IMR-90 (cell line): ENCODE results near the gene CCDC13. TPM values are rescaled to one million over a fixed set of nuclear protein-coding genes. Genes with fewer than 3 reads are reported as not detected.

Source experiments
- ATAC-seq: fragments of 200-7000 bp; cut with Tn5 transposase; 2 replicates; pipeline ENCODE4 v1.9.1; 2020; ENCODE audit warnings: low read depth, mild to moderate bottlenecking, moderate library complexity
- BruUV-seq: library from RNA; stranded (reverse); fragments of 400-500 nt; replicated peaks from 2 replicates; lab custom pipeline; 2021; lab: Mats Ljungman, UMichigan
- CTCF ChIA-PET: fragments of 300-600 bp; formaldehyde crosslinking; extraction: SDS; loops from one replicate; lab custom pipeline; 2021; ENCODE audit warnings: antibody characterized with exemption; lab: Yijun Ruan, JAX
- POLR2A ChIA-PET: fragments of 300-600 bp; sonication (Branson Sonifier 250); formaldehyde crosslinking; loops from one replicate; lab custom pipeline; 2022; ENCODE audit warnings: antibody characterized with exemption; ENCODE audit not compliant: unreplicated experiment; lab: Charles Lee
- DNase-seq: peaks from one replicate; pipeline ENCODE4 v3.0.0; 2013
- H2AFZ ChIP-seq: replicated peaks from 2 replicates; pipeline ENCODE3; 2013; ENCODE audit warnings: low read length, mild to moderate bottlenecking; ENCODE audit not compliant: poor library complexity
- H2AK5ac ChIP-seq: 2 replicates; pipeline ENCODE4 v1.6.1; 2013; ENCODE audit warnings: low read depth, low read length, inconsistent platforms
- H2AK9ac ChIP-seq: replicated peaks from 2 replicates; pipeline ENCODE3; 2013; ENCODE audit warnings: mild to moderate bottlenecking, low read depth, low read length, moderate library complexity; ENCODE audit not compliant: poor library complexity
- H2BK120ac ChIP-seq: 2 replicates; pipeline ENCODE4 v1.6.1; 2013; ENCODE audit warnings: low read depth, low read length, inconsistent platforms
- H2BK15ac ChIP-seq: 3 replicates; pipeline ENCODE4 v1.6.1; 2013; ENCODE audit warnings: low read depth, low read length, inconsistent platforms
- H2BK20ac ChIP-seq: 2 replicates; pipeline ENCODE4 v1.6.1; 2013; ENCODE audit warnings: low read depth, mild to moderate bottlenecking, inconsistent platforms, low read length, moderate library complexity
- H2BK5ac ChIP-seq: 2 replicates; pipeline ENCODE4 v1.6.1; 2013; ENCODE audit warnings: mild to moderate bottlenecking, low read depth, low read length, inconsistent platforms; ENCODE audit not compliant: poor library complexity, severe bottlenecking
- H3K14ac ChIP-seq: replicated peaks from 2 replicates; pipeline ENCODE4 v1.6.1; 2013; ENCODE audit warnings: low read depth, low read length, inconsistent platforms
- H3K18ac ChIP-seq: 2 replicates; pipeline ENCODE4 v1.6.1; 2013; ENCODE audit warnings: low read depth, low read length, control low read depth
- H3K23ac ChIP-seq: 2 replicates; pipeline ENCODE4 v1.6.1; 2013; ENCODE audit warnings: low read depth, low read length, inconsistent platforms
- H3K27ac ChIP-seq: 2 replicates; pipeline ENCODE4 v1.5.1; 2013; ENCODE audit warnings: mild to moderate bottlenecking, control low read depth, low read length; ENCODE audit not compliant: insufficient read depth
- H3K27me3 ChIP-seq: 2 replicates; pipeline ENCODE4 v1.6.1; 2013; ENCODE audit warnings: low read length; ENCODE audit not compliant: control insufficient read depth, insufficient read depth
- H3K36me3 ChIP-seq: 2 replicates; pipeline ENCODE4 v1.6.1; 2013; ENCODE audit warnings: low read length, mixed read lengths; ENCODE audit not compliant: control insufficient read depth, insufficient read depth
- H3K4ac ChIP-seq: 2 replicates; pipeline ENCODE4 v1.6.1; 2013; ENCODE audit warnings: low read depth, low read length, inconsistent platforms
- H3K4me1 ChIP-seq: 2 replicates; pipeline ENCODE4 v1.6.1; 2013; ENCODE audit warnings: low read length, mixed read lengths; ENCODE audit not compliant: control insufficient read depth, insufficient read depth
- H3K4me2 ChIP-seq: 2 replicates; pipeline ENCODE4 v1.6.1; 2013; ENCODE audit warnings: low read depth, mild to moderate bottlenecking, control low read depth, low read length, moderate library complexity
- H3K4me3 ChIP-seq: 2 replicates; pipeline ENCODE4 v1.5.1; 2013; ENCODE audit warnings: low read depth, mild to moderate bottlenecking, control low read depth, low read length, moderate library complexity; ENCODE audit not compliant: insufficient read depth
- H3K56ac ChIP-seq: 2 replicates; pipeline ENCODE4 v1.6.1; 2013; ENCODE audit warnings: low read length, inconsistent platforms; ENCODE audit not compliant: insufficient read depth; ENCODE audit errors: extremely low read depth
- H3K79me1 ChIP-seq, 2 experiments: 2 replicates each; pipeline ENCODE4 v1.6.1; 2013; ENCODE audit warnings: low read length in 2 of 2, inconsistent platforms in 1 of 2, low read depth in 1 of 2
- H3K9ac ChIP-seq: 2 replicates; pipeline ENCODE4 v1.6.1; 2013; ENCODE audit warnings: low read depth, low read length, control low read depth
- H3K9me1 ChIP-seq: 2 replicates; pipeline ENCODE4 v1.6.1; 2013; ENCODE audit warnings: low read length, inconsistent platforms; ENCODE audit not compliant: insufficient read depth
- H3K9me3 ChIP-seq: 2 replicates; pipeline ENCODE4 v1.6.1; 2013; ENCODE audit warnings: low read length; ENCODE audit not compliant: control insufficient read depth, insufficient read depth
- H4K20me1 ChIP-seq: 2 replicates; pipeline ENCODE4 v1.6.1; 2013; ENCODE audit warnings: low read length, inconsistent platforms; ENCODE audit not compliant: insufficient read depth
- H4K5ac ChIP-seq: 2 replicates; pipeline ENCODE4 v1.6.1; 2013; ENCODE audit warnings: mild to moderate bottlenecking, low read depth, low read length, control low read depth
- H4K8ac ChIP-seq, 2 experiments: 2 replicates each; pipeline ENCODE4 v1.6.1; 2013; ENCODE audit warnings: low read depth in 2 of 2, low read length in 2 of 2, control low read depth in 1 of 2, inconsistent platforms in 1 of 2
- H4K91ac ChIP-seq: 2 replicates; pipeline ENCODE4 v1.6.1; 2013; ENCODE audit warnings: low read depth, low read length, inconsistent platforms; ENCODE audit not compliant: insufficient read depth
- CEBPB ChIP-seq: IDR thresholded peaks from 2 replicates; pipeline ENCODE4 v1.6.1; 2012; ENCODE audit warnings: low read depth, low read length, improper control_type of control experiment
- FOS ChIP-seq: fragments of 150-350 bp; IDR thresholded peaks from 2 replicates; pipeline ENCODE4 v1.6.1; 2016; ENCODE audit warnings: low read depth, low read length
- MAZ ChIP-seq: IDR thresholded peaks from 2 replicates; pipeline ENCODE4 v1.6.1; 2012; ENCODE audit warnings: low read depth, mild to moderate bottlenecking, low read length, improper control_type of control experiment, moderate library complexity, borderline replicate concordance
- NFE2L2 ChIP-seq: fragments of 150-350 bp; IDR thresholded peaks from 2 replicates; pipeline ENCODE4 v1.6.1; 2016; ENCODE audit warnings: low read depth, mild to moderate bottlenecking, low read length
- RCOR1 ChIP-seq: IDR thresholded peaks from 2 replicates; pipeline ENCODE4 v1.6.1; 2012; ENCODE audit warnings: mild to moderate bottlenecking, low read length, improper control_type of control experiment; ENCODE audit not compliant: insufficient replicate concordance
- RFX5 ChIP-seq: IDR thresholded peaks from 2 replicates; pipeline ENCODE4 v1.8.0; 2012; ENCODE audit warnings: low read depth, mild to moderate bottlenecking, low read length, moderate library complexity
- WGBS, 2 experiments: methylation state at CpG; one replicate each; pipeline versions ENCODE4 v1.1.5 to v1.1.7; 2013; ENCODE audit warnings: missing lambda C conversion rate in 2 of 2; ENCODE audit not compliant: insufficient read length in 1 of 2; ENCODE audit errors: extremely low coverage in 2 of 2; 5-methylcytosine and 5-hydroxymethylcytosine counted together
- dilution Hi-C: fragments of 300-500 bp; cut with HindIII; formaldehyde crosslinking; loops from one replicate; pipeline ENCODE4 v1.14.3; 2018; ENCODE audit warnings: low sequenced_read_pairs; ENCODE audit not compliant: unreplicated experiment
- in situ Hi-C: fragments of 300-500 bp; cut with MboI; formaldehyde crosslinking; loops from 3 replicates; pipeline ENCODE4 v1.14.3; 2019; ENCODE audit warnings: low sequenced_read_pairs, inconsistent platforms, mixed read lengths
- intact Hi-C: fragments of 100-400 bp; cut with micrococcal nuclease; formaldehyde crosslinking; loops from 2 replicates; pipeline ENCODE4 v1.10.0; 2022
- microRNA-seq, 2 experiments: library from miRNA; stranded (forward) in 1 of 2; unstranded in 1 of 2; fragments of 10-50 nt in 1 of 2; fragments of <30 nt in 1 of 2; gene quantifications in 1 of 2; microRNA quantifications in 1 of 2; one replicate each; pipeline versions ENCODE3 to v1.1.0; 2013 to 2020; ENCODE audit not compliant: insufficient read depth in 1 of 2, insufficient read length in 1 of 2, unreplicated experiment in 1 of 2
- polyA plus RNA-seq, 3 experiments: library from polyadenylated mRNA; depleted of rRNA; stranded (reverse); fragments of >200 nt; gene quantifications; 2 replicates each; pipeline ENCODE4 v1.2.3, GENCODE V29; 2012; ENCODE audit warnings: low replicate concordance in 1 of 3
- small RNA-seq, 5 experiments: library from RNA; depleted of rRNA; stranded (forward); fragments of <200 nt; gene quantifications; one replicate each; pipeline ENCODE3, GENCODE V24; 2012
- total RNA-seq: library from RNA; depleted of rRNA; stranded (reverse); fragments of >200 nt; gene quantifications from 2 replicates; pipeline ENCODE4 v1.2.3, GENCODE V29; 2012; rRNA removed

The CCDC13 gene
- total and polyA plus RNA-seq, 2 of the 4 experiments (the other 2 are of a cell fraction), result 0.18 to 0.19 TPM

- Histone ChIP-seq H3K14ac (no peak overlapping the region), H2BK5ac (no peak overlapping the region), H3K27me3 (peaks cover 16% of the 10 kb centered on the region), H2BK15ac (no peak overlapping the region), H4K20me1 (no peaks in the 10 kb centered on the region), H3K4me1 (no peaks in the 10 kb centered on the region), H4K8ac (no peak overlapping the region), H3K4me2 (no peak overlapping the region), H2AFZ (no peak overlapping the region), H3K9me3 (no peaks in the 10 kb centered on the region), H3K56ac (no peak overlapping the region), H3K4me3 (no peak overlapping the region), H2AK9ac (no peak overlapping the region), H3K4ac (no peak overlapping the region), H3K27ac (no peak overlapping the region), H3K9ac (no peak overlapping the region), H3K36me3 (no peaks in the 10 kb centered on the region), H3K79me1 (no peaks in the 10 kb centered on the region), H3K18ac (no peak overlapping the region), H3K9me1 (no peaks in the 10 kb centered on the region), H2BK120ac (no peak overlapping the region), H2AK5ac (no peak overlapping the region), H3K23ac (no peak overlapping the region), H2BK20ac (no peak overlapping the region), H4K91ac (no peak overlapping the region), H4K5ac (no peak overlapping the region)
- ATAC-seq, result no peak
- no CpG with 5 or more reads among the region's 2 CpGs for WGBS, 2 experiments
- POLR2A ChIA-PET, result no interaction called here
- BruUV-seq, result no TSS peak
- CTCF ChIA-PET, result no interaction called here
- in situ Hi-C loops, result no loop called here
- no peak for TF ChIP-seq RFX5
- no peak for TF ChIP-seq CEBPB
- no peak for TF ChIP-seq RCOR1
- no peak for TF ChIP-seq FOS
- TF ChIP-seq NFE2L2, result no peak
- no peak for TF ChIP-seq MAZ
- dilution Hi-C loops, result no loop called here
- intact Hi-C loops, result no loop called here
- DNase-seq, result peak; percentile 13
Observed at GRCh38 chr3:42723219-42723618, 49.8 kb downstream of the CCDC13 start.

Small RNA genes within 50 kb of the gene (microRNA-seq; reads per million reads assigned to microRNA genes)
- not detected for gene CCDC13 (ENCODE audit: insufficient read depth, insufficient read length)

Small RNA genes within 50 kb of the gene (small RNA-seq; reads per million reads assigned to genes)
- gene CCDC13, result 0 reads per million in 5 experiments

Other genes starting within 250 kb of the CCDC13 start
- 43.9 and 46.9 TPM in 2 replicates for gene SEC22C, start 191.3 kb downstream of the CCDC13 start, total RNA-seq
- gene SEC22C, start 191.3 kb downstream of the CCDC13 start, polyA plus RNA-seq (2012; rRNA removed), result 19.9 and 24.0 TPM in 2 replicates
- 19.4 and 23.6 TPM in 2 replicates for gene SS18L2, start 182.4 kb downstream of the CCDC13 start, total RNA-seq
- gene SS18L2, start 182.4 kb downstream of the CCDC13 start, polyA plus RNA-seq (2012; rRNA removed), result 14.9 and 18.7 TPM in 2 replicates
- 24.0 and 51.4 TPM in 2 replicates for gene NKTR, start 172.6 kb downstream of the CCDC13 start, total RNA-seq
- gene NKTR, start 172.6 kb downstream of the CCDC13 start, polyA plus RNA-seq (2012; rRNA removed), result 20.0 and 30.7 TPM in 2 replicates
- gene ZBTB47, start 119.6 kb downstream of the CCDC13 start, total RNA-seq, result 9.7 and 10.9 TPM in 2 replicates
- gene ZBTB47, start 119.6 kb downstream of the CCDC13 start, polyA plus RNA-seq (2012; rRNA removed), result 16.8 and 17.3 TPM in 2 replicates
- gene KLHL40, start 87.7 kb downstream of the CCDC13 start, total RNA-seq, result not detected in 2 replicates
- not detected in 2 replicates for gene KLHL40, start 87.7 kb downstream of the CCDC13 start, polyA plus RNA-seq (2012; rRNA removed)
- not detected in 2 replicates for gene HHATL, start 70.5 kb downstream of the CCDC13 start, total RNA-seq
- gene HHATL, start 70.5 kb downstream of the CCDC13 start, polyA plus RNA-seq (2012; rRNA removed), result not detected in 2 replicates
- gene HIGD1A, start 31.2 kb upstream of the CCDC13 start, total RNA-seq, result 86.6 and 201 TPM in 2 replicates
- gene HIGD1A, start 31.2 kb upstream of the CCDC13 start, polyA plus RNA-seq (2012; rRNA removed), result 106 and 137 TPM in 2 replicates
- not detected in 2 replicates for gene ACKR2, start 36.2 kb upstream of the CCDC13 start, total RNA-seq
- gene ACKR2, start 36.2 kb upstream of the CCDC13 start, polyA plus RNA-seq (2012; rRNA removed), result 0.07 and 0.10 TPM in 2 replicates
- gene CYP8B1, start 102.6 kb upstream of the CCDC13 start, total RNA-seq, result not detected in 2 replicates
- gene CYP8B1, start 102.6 kb upstream of the CCDC13 start, polyA plus RNA-seq (2012; rRNA removed), result not detected in 2 replicates
- gene ZNF662, start 132.9 kb upstream of the CCDC13 start, total RNA-seq, result 0.28 and 0.54 TPM in 2 replicates
- 0.29 and 0.30 TPM in 2 replicates for gene ZNF662, start 132.9 kb upstream of the CCDC13 start, polyA plus RNA-seq (2012; rRNA removed)
- gene GASK1A, start 206.1 kb upstream of the CCDC13 start, total RNA-seq, result 0.18 and 0.28 TPM in 2 replicates
- gene GASK1A, start 206.1 kb upstream of the CCDC13 start, polyA plus RNA-seq (2012; rRNA removed), result 0.06 and 0.19 TPM in 2 replicates